MM.1S (cell line): ENCODE results near the gene CLEC2A.

ENCODE experiments used
- EZH2phosphoT487 ChIP-seq: fragments of 300-600 bp; sonication (generic); IDR thresholded peaks from 2 replicates; pipeline ENCODE4 v1.6.1; 2018; ENCODE audit warnings: antibody characterized with exemption, low read length
- TF ChIP-seq, protein P1 (sequence below): fragments of 300-600 bp; sonication (generic); IDR thresholded peaks from 2 replicates; pipeline ENCODE4 v1.5.1; 2016; ENCODE audit warnings: antibody characterized with exemption, low read length, mixed read lengths

DNA sequence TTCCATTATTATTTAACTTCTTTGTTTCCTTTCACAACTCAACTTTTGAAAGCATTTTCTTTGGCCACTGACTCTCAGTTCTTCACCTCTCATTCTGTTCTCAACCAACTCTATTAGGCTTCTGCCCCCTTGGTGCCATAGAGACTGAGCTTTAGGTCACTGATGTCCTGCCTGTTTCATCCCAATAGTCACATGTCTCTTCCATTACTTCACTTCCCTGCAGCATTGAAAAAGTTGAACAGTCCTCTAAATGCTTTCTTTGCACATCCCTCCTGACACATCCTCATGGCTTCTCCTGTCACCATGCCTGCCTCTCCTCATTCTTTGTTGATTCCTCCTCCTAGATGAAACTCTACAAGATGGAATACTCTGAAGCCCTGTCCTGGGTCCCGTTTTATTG lies 41.8 kb upstream of the CLEC2A start:
- TF ChIP-seq EZH2phosphoT487: no peak
- TF ChIP-seq, protein P1, sequence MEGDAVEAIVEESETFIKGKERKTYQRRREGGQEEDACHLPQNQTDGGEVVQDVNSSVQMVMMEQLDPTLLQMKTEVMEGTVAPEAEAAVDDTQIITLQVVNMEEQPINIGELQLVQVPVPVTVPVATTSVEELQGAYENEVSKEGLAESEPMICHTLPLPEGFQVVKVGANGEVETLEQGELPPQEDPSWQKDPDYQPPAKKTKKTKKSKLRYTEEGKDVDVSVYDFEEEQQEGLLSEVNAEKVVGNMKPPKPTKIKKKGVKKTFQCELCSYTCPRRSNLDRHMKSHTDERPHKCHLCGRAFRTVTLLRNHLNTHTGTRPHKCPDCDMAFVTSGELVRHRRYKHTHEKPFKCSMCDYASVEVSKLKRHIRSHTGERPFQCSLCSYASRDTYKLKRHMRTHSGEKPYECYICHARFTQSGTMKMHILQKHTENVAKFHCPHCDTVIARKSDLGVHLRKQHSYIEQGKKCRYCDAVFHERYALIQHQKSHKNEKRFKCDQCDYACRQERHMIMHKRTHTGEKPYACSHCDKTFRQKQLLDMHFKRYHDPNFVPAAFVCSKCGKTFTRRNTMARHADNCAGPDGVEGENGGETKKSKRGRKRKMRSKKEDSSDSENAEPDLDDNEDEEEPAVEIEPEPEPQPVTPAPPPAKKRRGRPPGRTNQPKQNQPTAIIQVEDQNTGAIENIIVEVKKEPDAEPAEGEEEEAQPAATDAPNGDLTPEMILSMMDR: no peak
